Prostate gland (tissue), 2 donors: ENCODE results near the gene RNF220. TPM values are rescaled to one million over a fixed set of nuclear protein-coding genes. Genes with fewer than 3 reads are reported as not detected.

Source experiments
- DNase-seq: peaks from one replicate; pipeline ENCODE4 v3.0.0-alpha.2; 2019; ENCODE audit warnings: low spot score
- H3K27ac ChIP-seq, 2 donors: fragments of 200-600 bp; sonication (generic); 2 replicates each; pipeline ENCODE4 v1.5.1; 2017 to 2019
- H3K27me3 ChIP-seq: fragments of 200-600 bp; sonication (generic); replicated peaks from 2 replicates; pipeline ENCODE4 v1.5.1; 2019; ENCODE audit not compliant: insufficient read depth
- H3K36me3 ChIP-seq, 2 donors: fragments of 200-600 bp; sonication (generic); 1 replicate in 1 of 2; 2 replicates in 1 of 2; pipeline versions ENCODE4 v1.5.1 to v1.8.1; 2017 to 2019
- H3K4me1 ChIP-seq: fragments of 200-600 bp; sonication (generic); replicated peaks from 2 replicates; pipeline ENCODE4 v1.5.1; 2019
- H3K4me3 ChIP-seq, 2 donors: fragments of 200-600 bp; sonication (generic); 2 replicates each; pipeline ENCODE4 v1.5.1; 2017 to 2019
- H3K9me3 ChIP-seq: fragments of 200-600 bp; sonication (generic); 2 replicates; pipeline ENCODE4 v1.5.1; 2017
- CTCF ChIP-seq, 4 experiments: fragments of 200-600 bp in 2 of 4; fragments of 450-650 bp in 2 of 4; sonication (generic) in 2 of 4; IDR thresholded peaks; 1 replicate in 3 of 4; 2 replicates in 1 of 4; pipeline ENCODE4 v1.5.1; 2016 to 2019; ENCODE audit warnings: antibody characterized with exemption in 4 of 4, mild to moderate bottlenecking in 2 of 4, moderate library complexity in 2 of 4
- POLR2A ChIP-seq: fragments of 450-650 bp; IDR thresholded peaks from one replicate; pipeline ENCODE4 v1.6.1; 2016; ENCODE audit warnings: antibody characterized with exemption, mild to moderate bottlenecking
- POLR2AphosphoS5 ChIP-seq: sonication (generic); formaldehyde crosslinking; IDR thresholded peaks from one replicate; pipeline ENCODE4 v1.6.1; 2017; ENCODE audit warnings: antibody characterized with exemption
- WGBS: methylation state at CpG from one replicate; pipeline ENCODE4 v1.1.5; 2018; 5-methylcytosine and 5-hydroxymethylcytosine counted together
- intact Hi-C: fragments of 100-400 bp; cut with DNase I; formaldehyde crosslinking; loops from one replicate; pipeline ENCODE4 v1.14.2; 2022
- total RNA-seq, 2 donors: library from RNA; depleted of rRNA; stranded (reverse); fragments of >200 nt; gene quantifications; one replicate each; pipeline ENCODE4 v1.1.0, GENCODE V29; 2016

The RNF220 gene
- total RNA-seq, 2 donors from 2014 or later = 116 to 147 TPM

GRCh38 chr1:44636083-44636687, 231.1 kb downstream of the RNF220 start:
- WGBS = 90% methylated on average over 14 of the region's 14 CpGs
- Histone ChIP-seq H3K36me3 (peaks cover 0 to 17% of the 10 kb centered on the region in 2 donors), H3K4me1 (peaks cover 13% of the 10 kb centered on the region), H3K9me3 (no peaks in the 10 kb centered on the region), H3K27me3 (no peaks in the 10 kb centered on the region), H3K4me3 (no peak overlapping the region), H3K27ac (no peak overlapping the region)
- intact Hi-C loops = no loop called here
- no peak for TF ChIP-seq CTCF (IDR thresholded peaks at IDR 0.05)
- TF ChIP-seq POLR2AphosphoS5 = no peak
- TF ChIP-seq POLR2A = no peak
- DNase-seq = no peak

- no peaks in the 10 kb centered on the region for H3K9me3 ChIP-seq
- intact Hi-C loops = no loop called here
- peaks cover 0 to 17% of the 10 kb centered on the region in 2 donors for H3K36me3 ChIP-seq
- DNase-seq = no peak
- TF ChIP-seq POLR2A = no peak
- TF ChIP-seq CTCF (IDR thresholded peaks at IDR 0.05) = no peak
- TF ChIP-seq POLR2AphosphoS5 = no peak
- peaks cover 14% of the 10 kb centered on the region for H3K4me1 ChIP-seq
- no peaks in the 10 kb centered on the region for H3K27me3 ChIP-seq
- no peak overlapping the region for H3K27ac ChIP-seq
- WGBS = 40% methylated on average over 13 of the region's 13 CpGs
- H3K4me3 ChIP-seq = no peak overlapping the region
These were observed 231.9 kb downstream of the RNF220 start for GRCh38 chr1:44636688-44637598.

- intact Hi-C loops = no loop called here
- Histone ChIP-seq H3K27me3 (no peaks in the 10 kb centered on the region), H3K4me3 (no peak overlapping the region), H3K36me3 (peaks cover 0 to 17% of the 10 kb centered on the region in 2 donors), H3K27ac (no peak overlapping the region), H3K9me3 (no peaks in the 10 kb centered on the region), H3K4me1 (peaks cover 12% of the 10 kb centered on the region)
- no peak for DNase-seq
- 73% methylated on average over 27 of the region's 27 CpGs for WGBS
- TF ChIP-seq POLR2A (no peak), CTCF (IDR thresholded peaks at IDR 0.05) (no peak), POLR2AphosphoS5 (no peak)
These were observed 232.8 kb downstream of the RNF220 start for GRCh38 chr1:44637702-44638411.

GRCh38 chr1:44640200-44640853, 235.3 kb downstream of the RNF220 start:
- Histone ChIP-seq H3K27me3 (no peaks in the 10 kb centered on the region), H3K27ac (no peak overlapping the region), H3K4me1 (peaks cover 7% of the 10 kb centered on the region), H3K9me3 (no peaks in the 10 kb centered on the region), H3K36me3 (peaks cover under 1 to 17% of the 10 kb centered on the region in 2 donors), H3K4me3 (no peak overlapping the region)
- 78% methylated on average over 24 of the region's 24 CpGs for WGBS
- TF ChIP-seq CTCF (IDR thresholded peaks at IDR 0.05) = no peak
- DNase-seq = no peak
- intact Hi-C loops = no loop called here
